GM18861 (cell line): ENCODE measurements around the gene CCDC177.

ENCODE experiments used
- ATAC-seq: cut with Tn5 transposase; IDR thresholded peaks from one replicate; pipeline ENCODE4 v1.9.1; 2021; ENCODE audit not compliant: unreplicated experiment

The CCDC177 gene

DNA sequence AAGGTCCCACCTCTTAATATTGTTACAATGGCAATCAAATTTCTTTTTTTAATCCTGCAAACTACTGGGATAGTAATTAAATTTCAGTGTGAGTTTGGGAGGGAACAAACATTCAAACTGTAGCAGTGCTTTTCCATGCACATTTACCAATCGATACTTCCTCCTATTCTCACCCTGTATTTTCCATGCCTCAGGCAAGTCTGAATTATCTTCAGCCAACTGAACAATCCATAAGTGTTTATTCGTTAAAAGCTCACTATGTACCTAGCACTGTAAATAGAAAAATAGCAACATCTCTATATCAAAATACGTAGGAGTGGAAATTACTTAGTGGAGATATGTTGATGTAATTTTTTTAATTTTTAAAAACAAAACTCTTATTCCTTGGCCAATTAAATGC is 43.5 kb downstream of the CCDC177 start:
- no peak for ATAC-seq

GRCh38 chr14:69530095-69530494 is 44.6 kb downstream of the CCDC177 start:
- ATAC-seq: no peak

DNA sequence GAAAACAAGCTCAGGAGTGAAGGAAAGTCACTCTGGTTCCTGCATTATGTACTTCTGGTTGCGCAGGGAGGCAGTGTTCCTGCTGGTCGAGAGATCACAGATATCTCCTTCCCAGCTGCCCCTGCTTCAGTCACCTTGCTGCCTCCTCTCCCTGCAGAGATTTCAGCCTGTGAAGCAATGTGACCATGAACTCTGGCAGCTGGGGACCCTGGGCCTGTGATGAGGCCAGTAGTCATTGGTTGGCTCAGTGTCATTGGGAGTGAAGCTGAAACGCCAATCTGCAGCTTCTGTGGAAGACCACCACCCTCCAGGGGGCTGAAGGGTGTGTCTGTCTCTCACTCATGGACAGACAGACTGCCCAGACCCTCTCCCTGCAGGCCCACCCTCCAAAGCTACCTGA is 45.1 kb downstream of the CCDC177 start:
- no peak for ATAC-seq

GRCh38 chr14:69528930-69529329 is 45.7 kb downstream of the CCDC177 start:
- ATAC-seq: no peak

DNA sequence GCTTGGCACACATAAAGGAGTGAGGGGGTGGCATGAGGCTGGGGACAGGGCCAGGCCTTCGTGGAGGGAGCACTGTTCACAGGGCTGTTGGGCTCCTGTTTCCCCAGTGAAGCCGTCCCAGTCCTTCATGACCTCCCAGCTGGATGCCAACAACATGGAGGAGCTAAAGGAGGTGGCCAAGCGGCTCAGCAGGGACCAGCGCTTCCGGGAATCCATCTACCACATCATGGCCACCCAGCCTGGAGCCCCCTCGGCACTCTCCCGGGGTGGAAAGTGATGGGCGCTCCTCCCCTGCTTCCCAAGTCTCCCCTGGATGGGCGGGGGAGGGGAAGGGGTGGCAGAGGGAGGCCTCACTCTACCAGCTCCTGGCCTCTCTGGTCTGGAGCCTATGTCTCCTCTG is 46.5 kb downstream of the CCDC177 start:
- no peak for ATAC-seq

DNA sequence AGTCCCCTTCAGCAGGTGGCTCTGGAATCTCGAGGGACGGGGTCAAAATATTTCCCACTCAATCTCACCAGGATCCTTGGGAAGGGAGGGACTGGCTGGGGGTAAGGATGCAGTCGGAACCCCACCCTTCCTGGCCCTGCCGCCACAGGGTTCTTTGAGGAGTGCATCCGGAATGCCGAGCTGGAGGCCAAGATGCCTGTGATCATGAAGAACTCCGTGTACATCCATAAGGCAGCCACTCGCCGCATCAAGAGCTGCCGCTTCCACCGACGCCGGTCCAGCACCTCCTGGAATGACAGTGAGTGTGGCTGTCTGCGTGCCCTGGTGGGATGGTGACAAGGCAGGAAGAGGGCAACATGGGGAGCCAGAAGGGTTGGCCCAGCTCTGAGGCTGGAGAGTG is 47.0 kb downstream of the CCDC177 start:
- no peak for ATAC-seq

- no peak for ATAC-seq
These were observed 48.8 kb downstream of the CCDC177 start for GRCh38 chr14:69525896-69526295.

DNA sequence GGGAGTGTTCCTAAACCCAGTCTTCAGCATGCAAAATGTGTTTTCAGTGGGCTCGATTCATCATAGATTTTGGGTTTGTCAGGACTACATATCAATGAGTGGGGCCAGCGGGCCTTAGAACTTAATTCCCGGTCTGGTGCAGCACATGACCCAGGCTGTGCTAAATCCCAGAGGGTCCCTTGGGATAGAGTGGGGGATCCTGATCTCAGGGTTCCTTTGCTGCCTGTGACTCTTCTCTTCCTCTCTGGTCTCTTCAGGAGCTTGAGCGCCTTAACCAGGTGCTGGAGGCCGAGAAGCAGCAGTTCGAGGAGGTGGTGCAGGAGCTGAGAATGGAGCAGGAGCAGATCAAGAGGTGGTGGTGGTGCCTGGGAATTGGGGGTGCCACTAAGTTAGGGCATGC is 52.6 kb downstream of the CCDC177 start:
- no peak for ATAC-seq
